Fibroblast of the aortic adventitia (primary cell): ENCODE results near the gene CEMIP. TPM values are rescaled to one million over a fixed set of nuclear protein-coding genes. Genes with fewer than 3 reads are reported as not detected.
A peak's percentile ranks its signal among the peaks of the same experiment; 100 is the strongest.

Source experiments
- DNase-seq: peaks from one replicate; pipeline ENCODE4 v3.0.0-alpha.2; 2010; ENCODE audit warnings: low read depth
- H3K4me3 ChIP-seq: 2 replicates; pipeline ENCODE4 v1.5.1; 2011; ENCODE audit warnings: low read depth, mild to moderate bottlenecking, control low read depth, low read length, moderate library complexity
- total RNA-seq: library from RNA; depleted of rRNA; stranded (reverse); fragments of >200 nt; gene quantifications from 2 replicates; pipeline ENCODE4 v1.2.3, GENCODE V29; 2012; ENCODE audit warnings: low replicate concordance
- TF ChIP-seq, protein P1 (sequence below): IDR thresholded peaks from 2 replicates; pipeline ENCODE4 v1.5.1; 2011; ENCODE audit warnings: mild to moderate bottlenecking, low read length, control low read depth, inconsistent platforms; ENCODE audit not compliant: insufficient read depth

CEMIP gene
- total RNA-seq, 1 donor = 225 TPM

GRCh38 chr15:80971143-80971542 is 192.0 kb downstream of the CEMIP start:
- no peak for DNase-seq
- no peak overlapping the region for H3K4me3 ChIP-seq
- TF ChIP-seq, protein P1, sequence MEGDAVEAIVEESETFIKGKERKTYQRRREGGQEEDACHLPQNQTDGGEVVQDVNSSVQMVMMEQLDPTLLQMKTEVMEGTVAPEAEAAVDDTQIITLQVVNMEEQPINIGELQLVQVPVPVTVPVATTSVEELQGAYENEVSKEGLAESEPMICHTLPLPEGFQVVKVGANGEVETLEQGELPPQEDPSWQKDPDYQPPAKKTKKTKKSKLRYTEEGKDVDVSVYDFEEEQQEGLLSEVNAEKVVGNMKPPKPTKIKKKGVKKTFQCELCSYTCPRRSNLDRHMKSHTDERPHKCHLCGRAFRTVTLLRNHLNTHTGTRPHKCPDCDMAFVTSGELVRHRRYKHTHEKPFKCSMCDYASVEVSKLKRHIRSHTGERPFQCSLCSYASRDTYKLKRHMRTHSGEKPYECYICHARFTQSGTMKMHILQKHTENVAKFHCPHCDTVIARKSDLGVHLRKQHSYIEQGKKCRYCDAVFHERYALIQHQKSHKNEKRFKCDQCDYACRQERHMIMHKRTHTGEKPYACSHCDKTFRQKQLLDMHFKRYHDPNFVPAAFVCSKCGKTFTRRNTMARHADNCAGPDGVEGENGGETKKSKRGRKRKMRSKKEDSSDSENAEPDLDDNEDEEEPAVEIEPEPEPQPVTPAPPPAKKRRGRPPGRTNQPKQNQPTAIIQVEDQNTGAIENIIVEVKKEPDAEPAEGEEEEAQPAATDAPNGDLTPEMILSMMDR = no peak

- H3K4me3 ChIP-seq = no peak overlapping the region
- TF ChIP-seq, protein P1 = no peak
- no peak for DNase-seq
Observed at GRCh38 chr15:80972276-80972675, 193.1 kb downstream of the CEMIP start.

DNA sequence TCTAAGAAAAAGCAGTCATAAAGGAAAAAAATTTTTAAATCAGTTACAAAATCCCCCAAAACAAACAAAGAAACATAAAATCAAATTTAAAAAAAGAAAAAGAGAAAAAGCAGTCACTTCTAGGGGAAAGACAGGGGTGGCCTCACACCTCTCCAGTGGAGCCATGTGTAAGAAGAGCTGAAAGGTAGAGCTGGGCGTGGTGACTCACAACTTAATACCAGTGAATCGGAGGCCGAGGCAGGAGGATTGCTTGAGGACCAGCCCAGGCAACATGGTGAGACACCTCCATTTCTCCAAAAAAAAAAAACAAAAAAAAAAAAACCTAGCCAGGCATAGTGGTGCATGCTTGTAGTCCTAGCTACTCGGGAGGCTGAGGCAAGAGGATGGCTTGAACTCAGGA is 195.7 kb downstream of the CEMIP start:
- TF ChIP-seq, protein P1 = no peak
- no peak overlapping the region for H3K4me3 ChIP-seq
- no peak for DNase-seq

GRCh38 chr15:80976851-80977250 is 197.7 kb downstream of the CEMIP start:
- no peak overlapping the region for H3K4me3 ChIP-seq
- TF ChIP-seq, protein P1 = no peak
- no peak for DNase-seq

DNA sequence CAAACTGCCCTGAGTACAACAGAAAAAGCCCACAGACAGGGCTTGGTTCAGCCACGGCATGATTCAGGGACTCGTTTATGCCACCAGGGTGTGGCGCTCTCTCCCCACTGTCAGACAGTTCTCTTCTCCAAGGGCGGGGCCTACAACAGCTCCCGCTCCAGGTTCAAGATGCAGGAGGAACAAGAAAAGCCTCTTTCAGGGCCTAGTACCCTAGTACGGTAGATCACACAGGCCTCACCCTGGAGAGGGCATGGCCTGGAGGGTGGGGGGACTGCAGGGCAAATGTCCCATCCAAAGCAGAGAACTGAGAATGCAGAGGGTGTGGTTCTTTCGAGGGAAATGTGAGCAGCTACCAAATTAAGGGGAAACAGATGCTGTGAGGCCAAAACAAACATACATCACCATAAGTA is 198.5 kb downstream of the CEMIP start:
- TF ChIP-seq, protein P1 = peak; percentile 72
- DNase-seq = peak; percentile 72
- H3K4me3 ChIP-seq = no peak overlapping the region

- DNase-seq = no peak
- H3K4me3 ChIP-seq = no peak overlapping the region
- TF ChIP-seq, protein P1 = no peak
Observed at GRCh38 chr15:80978685-80979329, 199.6 kb downstream of the CEMIP start.
